ENCODE data around the gene DMXL1. TPM values are rescaled to one million over a fixed set of nuclear protein-coding genes. Genes with fewer than 3 reads are reported as not detected.
"Not testable (repeated sequence)": the region's sequence is repeated elsewhere in the genome, so short reads cannot be mapped to it uniquely, and the experiment has no call there.

DMXL1 gene
- total RNA-seq, 2 experiments from 2014 or later = 20.8 to 23.3 TPM

DNA sequence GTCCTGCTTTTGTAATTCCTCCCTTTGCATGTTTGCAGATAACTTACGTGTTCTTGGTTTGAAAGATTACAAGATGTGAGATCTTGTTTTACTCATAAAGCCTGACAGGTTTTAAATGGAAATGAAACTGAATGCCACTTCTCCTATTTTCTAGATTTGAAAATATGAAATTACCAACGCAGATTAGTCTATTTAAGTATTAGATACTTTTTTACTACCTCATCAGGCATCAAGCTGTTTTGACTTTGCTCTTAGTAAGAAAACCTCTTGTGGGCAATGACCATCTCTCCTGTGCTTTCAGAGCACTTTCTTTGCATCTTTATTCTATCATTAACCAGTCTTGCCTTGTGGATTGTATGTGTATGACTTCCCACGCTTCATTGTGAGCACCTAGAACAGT, 3.5 kb downstream of the DMXL1 start:
- Mint-ChIP-seq H3K9me3 (no peaks in the 10 kb centered on the region), H3K4me1 (ENCODE audit: low read depth) (peaks cover 47% of the 10 kb centered on the region), H3K27ac (peak overlapping the region; percentile 76), H3K27me3 (peaks cover 1% of the 10 kb centered on the region), H3K36me3 (ENCODE audit: low read depth) (peaks cover 4% of the 10 kb centered on the region), H3K4me3 (peak overlapping the region; percentile 47)
- POLR2A ChIA-PET = interaction anchor here (0.5 kb wide), 1 partner anchor 10 kb away, joined by 3 read pairs; no protein-coding TSS in a partner anchor
- no peak for TF ChIP-seq CTCF (IDR thresholded peaks at IDR 0.05)
- intact Hi-C loops (cut with micrococcal nuclease) = loop anchor here (5.0 kb wide), 3 partner anchors 87 to 338 kb away; partner anchors contain the start of gene DTWD2
- CTCF ChIA-PET = interaction anchor here (0.8 to 4.5 kb wide), 5 partner anchors 86 to 338 kb away, joined by 3 to 25 read pairs (median 4); partner anchors contain the start of gene DTWD2
- DNase-seq (no peak), ATAC-seq (no peak)

DNA sequence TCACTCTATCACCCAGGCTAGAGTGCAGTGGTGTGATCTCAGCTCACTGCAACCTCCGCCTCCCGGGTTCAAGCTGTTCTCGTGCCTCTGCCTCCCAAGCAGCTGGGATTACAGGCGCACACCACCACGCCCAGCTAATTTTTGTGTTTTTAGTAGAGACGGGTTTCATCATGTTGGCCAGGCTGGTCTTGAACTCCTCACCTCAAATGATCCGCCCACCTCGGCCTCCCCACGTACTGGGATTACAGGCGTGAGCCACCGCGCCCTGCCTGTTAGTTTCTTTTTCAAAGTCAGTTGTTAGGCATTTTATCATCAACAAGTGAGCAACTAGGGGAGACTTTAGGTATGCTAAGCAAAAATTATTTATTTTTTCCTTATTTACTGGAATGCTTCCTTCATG, 4.4 kb downstream of the DMXL1 start:
- H3K27me3 Mint-ChIP-seq; H3K36me3 Mint-ChIP-seq (ENCODE audit: low read depth); H3K27ac Mint-ChIP-seq; ATAC-seq; H3K9me3 Mint-ChIP-seq; POLR2A ChIA-PET; intact Hi-C loops (cut with micrococcal nuclease); H3K4me3 Mint-ChIP-seq: not testable (repeated sequence)
- peak; percentile 53 for DNase-seq
- peaks cover 53% of the 10 kb centered on the region for H3K4me1 Mint-ChIP-seq (ENCODE audit: low read depth)
- CTCF ChIA-PET = interaction anchor here (1.2 to 4.5 kb wide), 4 partner anchors 87 to 337 kb away, joined by 3 to 25 read pairs (median 6); partner anchors contain the start of gene DTWD2

DNA sequence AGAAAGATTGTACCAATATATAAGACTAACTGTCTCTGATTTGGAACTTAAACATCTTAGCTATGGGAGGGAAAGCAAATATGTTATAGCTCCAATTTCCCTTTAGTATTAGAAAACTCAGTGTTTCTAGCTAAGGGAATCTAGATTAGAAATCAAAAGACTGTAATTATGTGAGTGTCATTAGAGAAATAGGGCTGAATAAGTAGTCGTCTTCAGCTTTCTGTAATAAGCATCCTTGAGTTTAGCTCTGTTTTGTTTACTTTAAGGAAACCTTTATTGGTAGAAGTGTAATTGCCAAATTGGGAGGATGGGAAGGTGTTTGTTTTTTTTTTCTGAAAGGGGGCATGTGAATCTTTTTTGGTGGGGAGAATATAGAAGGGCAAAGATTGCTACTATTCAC, 5.2 kb downstream of the DMXL1 start:
- ATAC-seq (no peak), DNase-seq (no peak)
- H3K4me1 Mint-ChIP-seq (ENCODE audit: low read depth) = peaks cover 60% of the 10 kb centered on the region
- H3K27me3 Mint-ChIP-seq = no peaks in the 10 kb centered on the region
- ChIA-PET CTCF (interaction anchor here (4.5 kb wide), 1 partner anchor 87 kb away, joined by 25 read pairs; the partner anchor contains the start of gene DTWD2), POLR2A (no interaction called here)
- H3K27ac Mint-ChIP-seq = no peak overlapping the region
- no peak for TF ChIP-seq CTCF (IDR thresholded peaks at IDR 0.05)
- H3K4me3 Mint-ChIP-seq = no peak overlapping the region
- H3K36me3 Mint-ChIP-seq (ENCODE audit: low read depth) = peaks cover 3% of the 10 kb centered on the region
- intact Hi-C loops (cut with micrococcal nuclease) = no loop called here
- no peaks in the 10 kb centered on the region for H3K9me3 Mint-ChIP-seq

DNA sequence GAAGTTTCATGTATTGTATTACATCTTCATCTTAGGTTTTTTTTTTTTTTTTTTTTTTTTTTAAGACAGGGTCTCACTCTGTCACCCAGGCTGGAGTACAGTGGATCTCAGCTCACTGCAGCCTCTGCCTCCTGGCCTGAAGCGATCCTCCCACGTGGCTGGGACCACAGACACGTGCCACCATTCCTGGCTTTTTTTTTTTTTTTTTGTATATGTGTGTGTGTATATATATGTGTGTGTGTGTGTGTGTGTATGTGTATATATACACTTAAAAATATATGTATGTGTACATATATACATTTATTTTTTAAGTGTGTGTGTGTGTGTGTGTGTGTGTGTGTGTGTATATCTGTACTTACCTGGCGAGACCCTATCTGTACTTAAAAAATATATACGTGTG, 6.6 kb downstream of the DMXL1 start:
- CTCF ChIA-PET = interaction anchor here (1.0 kb wide), 2 partner anchors 89 to 191 kb away, joined by 3 to 4 read pairs; partner anchors contain the start of gene DTWD2
- POLR2A ChIA-PET = interaction anchor here (0.6 kb wide), 1 partner anchor 123 kb away, joined by 3 read pairs; no protein-coding TSS in a partner anchor

DNA sequence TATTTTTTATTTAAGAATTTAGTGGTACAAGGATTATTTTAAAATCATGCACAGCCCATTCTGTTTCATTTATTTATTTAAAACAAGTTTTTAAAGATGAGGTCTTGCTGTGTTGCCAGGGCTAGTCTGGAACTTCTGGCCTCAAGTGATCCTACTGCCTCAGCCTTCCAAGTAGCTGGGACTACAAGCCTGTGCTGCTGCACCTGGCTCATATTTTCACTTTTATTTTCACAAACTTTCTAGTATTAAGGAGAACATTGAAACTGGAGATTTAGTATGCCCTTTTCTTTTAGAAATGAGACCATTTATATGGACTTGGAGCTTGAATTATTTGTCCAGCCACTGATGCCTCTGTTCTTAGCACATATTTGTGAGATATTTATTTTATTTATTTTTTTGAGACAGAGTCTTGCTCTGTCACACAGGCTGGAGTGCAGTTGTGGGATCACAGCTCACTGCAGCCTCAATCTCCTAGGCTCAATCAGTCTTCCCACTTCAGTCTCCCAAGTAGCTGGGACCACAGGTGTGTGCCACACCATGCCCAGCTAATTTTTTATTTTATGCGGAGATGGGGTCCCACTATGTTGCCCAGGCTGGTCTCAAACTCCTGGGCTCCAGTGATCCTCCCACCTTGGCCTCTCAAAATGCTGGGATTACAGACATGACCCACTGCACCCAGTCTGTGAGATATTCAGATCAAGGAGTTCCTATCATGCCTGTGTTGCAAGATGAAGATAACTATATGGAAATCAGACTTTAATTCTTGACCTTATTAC, 7.4 kb downstream of the DMXL1 start:
- ATAC-seq (no peak), DNase-seq (no peak)
- H3K4me1 Mint-ChIP-seq (ENCODE audit: low read depth) = peaks cover 55% of the 10 kb centered on the region
- H3K27me3 Mint-ChIP-seq = no peaks in the 10 kb centered on the region
- ChIA-PET CTCF (interaction anchor here (1.0 to 1.3 kb wide), 4 partner anchors 90 to 334 kb away, joined by 3 to 4 read pairs (median 4); partner anchors contain the start of gene DTWD2), POLR2A (interaction anchor here (0.9 to 1.9 kb wide), 2 partner anchors 7 to 192 kb away, joined by 3 to 9 read pairs; partner anchors contain the start of gene DMXL1)
- peaks cover 6% of the 10 kb centered on the region for H3K36me3 Mint-ChIP-seq (ENCODE audit: low read depth)
- no peaks in the 10 kb centered on the region for H3K9me3 Mint-ChIP-seq
- no peak for TF ChIP-seq CTCF (IDR thresholded peaks at IDR 0.05)
- intact Hi-C loops (cut with micrococcal nuclease) = no loop called here
- H3K27ac Mint-ChIP-seq = peak overlapping the region; percentile 38
- H3K4me3 Mint-ChIP-seq = no peak overlapping the region

More for the DNA sequence above, 6.6 kb downstream of the DMXL1 start:
- peaks cover 3% of the 10 kb centered on the region for H3K36me3 Mint-ChIP-seq (ENCODE audit: low read depth)
- H3K4me3 Mint-ChIP-seq = no peak overlapping the region
- TF ChIP-seq CTCF (IDR thresholded peaks at IDR 0.05) = no peak
- DNase-seq (no peak), ATAC-seq (no peak)
- H3K9me3 Mint-ChIP-seq = no peaks in the 10 kb centered on the region
- intact Hi-C loops (cut with micrococcal nuclease) = no loop called here
- H3K27ac Mint-ChIP-seq = no peak overlapping the region
- peaks cover 62% of the 10 kb centered on the region for H3K4me1 Mint-ChIP-seq (ENCODE audit: low read depth)
- no peaks in the 10 kb centered on the region for H3K27me3 Mint-ChIP-seq
